NCI-H146 (cell line): ENCODE measurements around the gene CADPS2.

ENCODE experiments used
- DNase-seq: peaks from one replicate; lab custom pipeline; 2025; lab: John Stamatoyannopoulos, UW

CADPS2 gene

GRCh38 chr7:122886357-122887081 lies at the start of gene CADPS2:
CADPS2 (minus strand) TSS chr7:122886460; CDS start chr7:122886337, 123 bp downstream.
- DNase-seq, result peak; percentile 95

GRCh38 chr7:122935620-122936019 lies 49.4 kb upstream of the CADPS2 start:
- DNase-seq, result no peak

GRCh38 chr7:122919643-122920181 lies 33.5 kb upstream of the CADPS2 start:
- DNase-seq, result no peak

- DNase-seq, result no peak
Observed at GRCh38 chr7:122914812-122915211, 28.6 kb upstream of the CADPS2 start.

- DNase-seq, result no peak
Observed at GRCh38 chr7:122913608-122914007, 27.3 kb upstream of the CADPS2 start.

- no peak for DNase-seq
Observed at GRCh38 chr7:122902751-122903495, 16.7 kb upstream of the CADPS2 start.

- DNase-seq, result no peak
Observed at GRCh38 chr7:122901250-122901649, 15.0 kb upstream of the CADPS2 start.

GRCh38 chr7:122896509-122896908 lies 10.2 kb upstream of the CADPS2 start:
- no peak for DNase-seq

- DNase-seq, result no peak
Observed at GRCh38 chr7:122893486-122893885, 7.2 kb upstream of the CADPS2 start.

GRCh38 chr7:122889116-122889515 lies 2.9 kb upstream of the CADPS2 start:
- DNase-seq, result no peak

GRCh38 chr7:122887848-122888247 lies 1.6 kb upstream of the CADPS2 start:
- DNase-seq, result peak; percentile 18

GRCh38 chr7:122887198-122887597 lies 938 bp upstream of the CADPS2 start:
- peak; percentile 78 for DNase-seq

GRCh38 chr7:122885583-122886356 lies 490 bp downstream of the CADPS2 start:
- peak; percentile 56 for DNase-seq

GRCh38 chr7:122884186-122884585 lies 2.1 kb downstream of the CADPS2 start:
- DNase-seq, result peak; percentile 97

- peak; percentile 39 for DNase-seq
Observed at GRCh38 chr7:122883049-122883680, 3.1 kb downstream of the CADPS2 start.

GRCh38 chr7:122881324-122881723 lies 4.9 kb downstream of the CADPS2 start:
- no peak for DNase-seq

- DNase-seq, result no peak
Observed at GRCh38 chr7:122869260-122869659, 17.0 kb downstream of the CADPS2 start.

GRCh38 chr7:122867471-122867980 lies 18.7 kb downstream of the CADPS2 start:
- DNase-seq, result no peak

GRCh38 chr7:122864838-122865237 lies 21.4 kb downstream of the CADPS2 start:
- no peak for DNase-seq

- DNase-seq, result no peak
Observed at GRCh38 chr7:122864016-122864415, 22.2 kb downstream of the CADPS2 start.

GRCh38 chr7:122858320-122858719 lies 27.9 kb downstream of the CADPS2 start:
- DNase-seq, result no peak

- DNase-seq, result no peak
Observed at GRCh38 chr7:122850528-122850927, 35.7 kb downstream of the CADPS2 start.
